ENCODE results near the gene NAA35.
"Not testable (repeated sequence)": the region's sequence is repeated elsewhere in the genome, so short reads cannot be mapped to it uniquely, and the experiment has no call there.

NAA35 gene

GRCh38 chr9:85943757-85944430 lies 2.9 kb downstream of the NAA35 start:
- in situ Hi-C loops (cut with MboI; ENCODE audit: low sequenced_read_pairs): no loop called here

- in situ Hi-C loops (cut with MboI; ENCODE audit: low sequenced_read_pairs): no loop called here
Measured at GRCh38 chr9:85944672-85945071, 3.7 kb downstream of the NAA35 start.

- in situ Hi-C loops (cut with MboI; ENCODE audit: low sequenced_read_pairs): no loop called here
Measured at GRCh38 chr9:85949586-85950335, 8.8 kb downstream of the NAA35 start.

GRCh38 chr9:85959955-85960354 lies 19.0 kb downstream of the NAA35 start:
- in situ Hi-C loops (cut with MboI; ENCODE audit: low sequenced_read_pairs): no loop called here

- in situ Hi-C loops (cut with MboI; ENCODE audit: low sequenced_read_pairs): no loop called here
Measured at GRCh38 chr9:85960688-85961093, 19.7 kb downstream of the NAA35 start.

- in situ Hi-C loops (cut with MboI; ENCODE audit: low sequenced_read_pairs): no loop called here
Measured at GRCh38 chr9:85964526-85964925, 23.6 kb downstream of the NAA35 start.

- in situ Hi-C loops (cut with MboI; ENCODE audit: low sequenced_read_pairs): no loop called here
Measured at GRCh38 chr9:85964949-85965348, 24.0 kb downstream of the NAA35 start.

GRCh38 chr9:85969727-85970126 lies 28.8 kb downstream of the NAA35 start:
- in situ Hi-C loops (cut with MboI; ENCODE audit: low sequenced_read_pairs): no loop called here

- in situ Hi-C loops (cut with MboI; ENCODE audit: low sequenced_read_pairs): no loop called here
Measured at GRCh38 chr9:85971731-85972130, 30.8 kb downstream of the NAA35 start.

GRCh38 chr9:85973238-85973637 lies 32.3 kb downstream of the NAA35 start:
- in situ Hi-C loops (cut with MboI; ENCODE audit: low sequenced_read_pairs): no loop called here

GRCh38 chr9:85974055-85974547 lies 33.2 kb downstream of the NAA35 start:
- in situ Hi-C loops (cut with MboI; ENCODE audit: low sequenced_read_pairs): not testable (repeated sequence)

GRCh38 chr9:85978496-85978895 lies 37.5 kb downstream of the NAA35 start:
- in situ Hi-C loops (cut with MboI; ENCODE audit: low sequenced_read_pairs): no loop called here

- in situ Hi-C loops (cut with MboI; ENCODE audit: low sequenced_read_pairs): no loop called here
Measured at GRCh38 chr9:85981369-85981768, 40.4 kb downstream of the NAA35 start.

GRCh38 chr9:85984457-85984856 lies 43.5 kb downstream of the NAA35 start:
- in situ Hi-C loops (cut with MboI; ENCODE audit: low sequenced_read_pairs): no loop called here

- in situ Hi-C loops (cut with MboI; ENCODE audit: low sequenced_read_pairs): no loop called here
Measured at GRCh38 chr9:85987236-85987635, 46.3 kb downstream of the NAA35 start.

- in situ Hi-C loops (cut with MboI; ENCODE audit: low sequenced_read_pairs): no loop called here
Measured at GRCh38 chr9:85994191-85994590, 53.2 kb downstream of the NAA35 start.

GRCh38 chr9:85995097-85995496 lies 54.2 kb downstream of the NAA35 start:
- in situ Hi-C loops (cut with MboI; ENCODE audit: low sequenced_read_pairs): no loop called here

GRCh38 chr9:85995599-85995998 lies 54.7 kb downstream of the NAA35 start:
- in situ Hi-C loops (cut with MboI; ENCODE audit: low sequenced_read_pairs): no loop called here

GRCh38 chr9:86005253-86005775 lies 64.4 kb downstream of the NAA35 start:
- in situ Hi-C loops (cut with MboI; ENCODE audit: low sequenced_read_pairs): no loop called here

GRCh38 chr9:86009133-86009532 lies 68.2 kb downstream of the NAA35 start:
- in situ Hi-C loops (cut with MboI; ENCODE audit: low sequenced_read_pairs): no loop called here

- in situ Hi-C loops (cut with MboI; ENCODE audit: low sequenced_read_pairs): no loop called here
Measured at GRCh38 chr9:86020731-86021130, 79.8 kb downstream of the NAA35 start.

- in situ Hi-C loops (cut with MboI; ENCODE audit: low sequenced_read_pairs): no loop called here
Measured at GRCh38 chr9:86021166-86021565, 80.2 kb downstream of the NAA35 start.

Data from HL-60/S4 treated with retinoic acid at 250 ng/mL for 4 days and 3 days (cell line).